Thyroid gland (tissue), 4 donors: ENCODE data around the gene CTDSP2.

Source experiments
- POLR2A ChIP-seq, 2 donors: fragments of 450-650 bp; IDR thresholded peaks; one replicate each; pipeline ENCODE4 v1.6.1; 2017; ENCODE audit warnings: antibody characterized with exemption in 2 of 2, mild to moderate bottlenecking in 2 of 2, moderate library complexity in 1 of 2
- TF ChIP-seq, protein P1 (sequence below), 6 experiments: fragments of 200-600 bp in 3 of 6; fragments of 450-650 bp in 3 of 6; sonication (generic) in 3 of 6; IDR thresholded peaks; one replicate each; pipeline ENCODE4 v1.5.1; 2016 to 2019; ENCODE audit warnings: antibody characterized with exemption in 6 of 6, mild to moderate bottlenecking in 2 of 6, inconsistent platforms in 1 of 6, moderate library complexity in 1 of 6

DNA sequence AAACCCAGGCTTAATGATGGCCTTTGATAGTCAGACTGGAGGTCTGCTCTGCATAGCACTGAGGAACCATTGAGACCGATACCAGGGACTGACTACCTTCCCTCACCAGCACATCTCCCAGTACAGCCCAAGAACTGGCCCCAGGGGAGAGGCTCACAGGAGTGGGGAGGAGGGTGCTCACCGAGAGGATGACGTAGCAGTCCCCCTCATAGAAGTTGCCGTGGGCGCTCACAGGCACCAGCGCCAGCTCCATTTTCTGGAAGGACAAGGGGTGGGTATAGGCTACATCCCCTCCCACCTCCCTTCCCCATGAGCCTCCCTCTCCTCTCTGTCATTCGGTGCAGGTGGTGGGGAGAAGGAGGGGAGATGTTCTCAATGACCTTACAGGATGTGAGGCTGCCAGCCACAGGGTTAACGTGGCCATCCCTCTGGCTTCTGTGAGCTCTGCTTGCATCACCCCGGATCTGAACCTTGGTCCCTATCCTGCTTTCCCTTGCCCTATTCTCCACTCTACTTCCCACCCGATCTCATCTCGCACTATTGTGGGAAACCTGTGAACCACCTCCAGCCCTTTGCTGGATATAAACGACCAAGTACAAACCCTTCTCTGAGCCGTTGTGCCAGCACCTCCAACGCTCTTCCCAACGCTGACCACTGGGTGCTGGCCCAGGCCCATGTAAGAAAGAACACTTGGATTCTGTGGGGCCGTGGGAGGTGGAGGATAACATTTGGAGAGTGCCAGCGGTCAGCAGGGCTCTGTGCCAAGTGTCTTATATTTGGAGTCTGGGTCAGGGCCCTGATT is 32.4 kb downstream of the CTDSP2 start:
- TF ChIP-seq, protein P1, sequence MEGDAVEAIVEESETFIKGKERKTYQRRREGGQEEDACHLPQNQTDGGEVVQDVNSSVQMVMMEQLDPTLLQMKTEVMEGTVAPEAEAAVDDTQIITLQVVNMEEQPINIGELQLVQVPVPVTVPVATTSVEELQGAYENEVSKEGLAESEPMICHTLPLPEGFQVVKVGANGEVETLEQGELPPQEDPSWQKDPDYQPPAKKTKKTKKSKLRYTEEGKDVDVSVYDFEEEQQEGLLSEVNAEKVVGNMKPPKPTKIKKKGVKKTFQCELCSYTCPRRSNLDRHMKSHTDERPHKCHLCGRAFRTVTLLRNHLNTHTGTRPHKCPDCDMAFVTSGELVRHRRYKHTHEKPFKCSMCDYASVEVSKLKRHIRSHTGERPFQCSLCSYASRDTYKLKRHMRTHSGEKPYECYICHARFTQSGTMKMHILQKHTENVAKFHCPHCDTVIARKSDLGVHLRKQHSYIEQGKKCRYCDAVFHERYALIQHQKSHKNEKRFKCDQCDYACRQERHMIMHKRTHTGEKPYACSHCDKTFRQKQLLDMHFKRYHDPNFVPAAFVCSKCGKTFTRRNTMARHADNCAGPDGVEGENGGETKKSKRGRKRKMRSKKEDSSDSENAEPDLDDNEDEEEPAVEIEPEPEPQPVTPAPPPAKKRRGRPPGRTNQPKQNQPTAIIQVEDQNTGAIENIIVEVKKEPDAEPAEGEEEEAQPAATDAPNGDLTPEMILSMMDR (IDR thresholded peaks at IDR 0.05) = no peak
- no peak for TF ChIP-seq POLR2A (IDR thresholded peaks at IDR 0.05)
